ENCODE results near the gene HELZ2.

HELZ2 gene

DNA sequence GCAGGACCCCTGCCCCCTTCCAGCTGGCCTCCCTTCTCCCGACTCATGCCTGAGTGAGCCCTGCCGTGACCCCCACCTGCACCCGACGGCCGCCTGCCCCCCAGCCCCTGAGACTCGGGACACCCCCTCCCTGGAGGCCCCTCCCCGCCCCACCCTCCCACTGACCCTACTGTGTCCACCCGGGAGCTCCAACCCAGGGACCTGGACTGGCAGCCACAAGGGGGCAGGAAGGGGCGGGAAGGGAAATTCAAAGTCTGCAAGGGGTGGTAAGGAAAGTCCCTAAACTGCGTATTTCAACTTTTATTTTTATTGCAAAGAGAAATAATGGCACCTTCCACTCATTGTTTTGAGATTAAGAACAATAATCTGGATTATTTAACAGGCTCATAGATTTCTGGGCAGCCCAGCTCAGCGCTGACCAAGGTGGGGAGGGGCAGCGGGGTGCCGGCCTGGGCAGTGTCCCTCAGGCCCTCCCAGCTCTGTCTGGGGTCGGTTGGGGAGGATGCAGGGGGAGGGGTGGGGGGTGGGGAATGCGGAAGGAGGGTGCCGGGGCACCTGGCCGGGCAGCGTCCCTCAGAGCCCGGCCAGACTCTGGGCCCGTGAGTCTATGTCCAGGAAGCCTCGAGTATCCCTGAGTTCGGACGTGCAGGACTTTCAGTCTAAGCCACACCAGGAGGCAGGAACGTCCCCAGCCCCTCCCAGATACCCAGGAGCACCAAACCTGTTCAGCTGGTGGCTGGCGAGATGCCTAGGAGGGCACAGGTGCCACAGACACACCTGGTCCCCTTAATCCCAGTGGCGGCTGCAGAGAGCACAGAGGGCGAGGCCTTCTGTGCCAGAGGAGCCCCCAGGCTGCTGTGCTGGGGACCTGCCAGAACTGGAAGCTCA lies 35.6 kb downstream of the HELZ2 start:
- H3K27ac Mint-ChIP-seq = no peak overlapping the region
- no peaks in the 10 kb centered on the region for H3K9me3 Mint-ChIP-seq
- H3K4me1 Mint-ChIP-seq = peaks cover 10% of the 10 kb centered on the region
- H3K36me3 Mint-ChIP-seq (ENCODE audit: low read depth) = no peaks in the 10 kb centered on the region
- peak overlapping the region; percentile 24 for H3K4me3 Mint-ChIP-seq
- DNase-seq = no peak
- H3K27me3 Mint-ChIP-seq = no peaks in the 10 kb centered on the region
- ATAC-seq = no peak

DNA sequence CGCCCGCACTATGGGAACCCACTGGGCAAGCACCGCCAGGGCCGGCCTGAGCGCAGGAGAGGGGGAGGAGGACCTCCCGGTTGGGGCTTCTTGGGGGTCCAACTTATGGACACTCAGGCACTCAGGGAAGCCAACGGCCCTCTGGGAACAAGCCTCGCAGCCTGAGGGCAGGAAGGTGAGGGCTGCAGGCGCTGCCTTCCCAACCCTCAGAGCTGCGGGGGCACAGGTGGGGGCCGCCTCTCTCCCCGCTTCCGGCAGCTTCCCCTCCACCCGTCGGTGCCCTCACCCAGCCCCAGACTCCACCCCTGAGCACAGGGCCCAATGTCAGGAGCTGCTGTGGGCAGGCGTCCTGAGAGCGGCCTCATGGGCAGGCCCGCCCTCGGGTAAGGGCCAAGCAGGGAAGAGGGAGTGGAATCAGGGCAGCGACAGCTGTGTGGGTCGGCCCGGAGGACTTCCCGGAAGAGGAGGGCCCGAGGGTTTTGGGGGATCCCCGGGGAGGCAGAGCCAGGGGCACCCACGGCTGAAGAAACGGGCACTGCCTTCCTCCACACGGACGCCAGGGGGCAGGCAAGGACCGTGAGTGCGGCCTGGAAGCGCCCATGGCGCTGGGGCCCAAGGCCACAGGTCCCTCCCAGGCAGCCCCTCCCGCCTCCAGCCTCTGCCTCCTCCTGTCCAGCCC lies 36.4 kb downstream of the HELZ2 start:
- no peaks in the 10 kb centered on the region for H3K9me3 Mint-ChIP-seq
- no peaks in the 10 kb centered on the region for H3K27me3 Mint-ChIP-seq
- H3K4me1 Mint-ChIP-seq = peaks cover 10% of the 10 kb centered on the region
- ATAC-seq (peak; percentile 97), DNase-seq (peak; percentile 95)
- no peaks in the 10 kb centered on the region for H3K36me3 Mint-ChIP-seq (ENCODE audit: low read depth)
- H3K4me3 Mint-ChIP-seq = peak overlapping the region; percentile 67
- peak overlapping the region; percentile 62 for H3K27ac Mint-ChIP-seq

- DNase-seq = no peak
- no peaks in the 10 kb centered on the region for H3K9me3 Mint-ChIP-seq
- H3K27me3 Mint-ChIP-seq = no peaks in the 10 kb centered on the region
- peaks cover 10% of the 10 kb centered on the region for H3K4me1 Mint-ChIP-seq
- H3K36me3 Mint-ChIP-seq (ENCODE audit: low read depth) = no peaks in the 10 kb centered on the region
- no peak for ATAC-seq
- H3K4me3 Mint-ChIP-seq = peak within 1 kb of the TSS; percentile 67
- H3K27ac Mint-ChIP-seq = peak within 1 kb of the TSS; percentile 62
Measured at GRCh38 chr20:63536997-63537524, 37.0 kb downstream of the HELZ2 start, which contains the start of gene PTK6. Gene PTK6 (minus strand): TSS chr20:63537376. CDS start chr20:63537314, 62 bp downstream.

DNA sequence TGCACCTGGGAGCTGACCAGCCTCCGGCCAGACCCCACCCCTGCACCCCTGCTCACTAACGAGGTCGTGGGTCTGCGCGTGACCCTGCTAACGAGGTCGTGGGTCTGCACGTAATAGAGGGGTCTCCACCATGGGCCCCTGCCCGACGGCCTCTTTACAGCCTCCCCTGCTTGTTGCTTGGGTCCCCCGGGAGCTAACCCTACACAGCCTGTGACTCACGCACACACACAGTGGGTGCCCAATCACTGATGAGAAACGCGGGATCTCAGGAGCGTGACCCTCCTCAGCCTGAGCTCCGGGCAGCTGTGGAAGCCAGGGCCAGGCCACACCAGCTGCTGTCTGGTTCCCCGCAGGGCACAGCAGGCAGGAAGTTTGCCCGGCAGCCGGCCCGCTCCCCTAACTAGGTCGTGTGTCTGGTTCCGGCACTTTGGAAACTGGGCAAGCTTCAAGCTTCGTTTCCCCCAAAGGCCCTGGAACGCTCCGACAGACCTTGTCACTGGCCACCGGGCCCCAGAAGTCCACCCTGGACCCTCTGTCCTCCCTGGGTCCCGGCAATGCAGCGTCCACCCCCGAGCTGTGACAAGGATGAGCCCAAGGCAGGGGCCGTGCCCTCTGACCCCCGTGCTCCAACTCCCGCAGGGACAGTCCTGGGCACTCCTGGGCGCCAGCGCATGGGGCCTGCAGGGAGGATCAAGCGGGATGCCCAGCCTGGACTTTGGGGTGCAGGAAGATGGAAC lies 37.6 kb downstream of the HELZ2 start:
- Mint-ChIP-seq H3K27me3 (no peaks in the 10 kb centered on the region), H3K27ac (no peak overlapping the region), H3K4me1 (peaks cover 10% of the 10 kb centered on the region), H3K9me3 (no peaks in the 10 kb centered on the region), H3K4me3 (no peak overlapping the region), H3K36me3 (ENCODE audit: low read depth) (no peaks in the 10 kb centered on the region)
- DNase-seq (no peak), ATAC-seq (no peak)

GRCh38 chr20:63534831-63535651 lies 39.0 kb downstream of the HELZ2 start:
- ATAC-seq = no peak
- DNase-seq = no peak
- no peaks in the 10 kb centered on the region for H3K9me3 Mint-ChIP-seq
- H3K27ac Mint-ChIP-seq = no peak overlapping the region
- no peaks in the 10 kb centered on the region for H3K27me3 Mint-ChIP-seq
- no peaks in the 10 kb centered on the region for H3K36me3 Mint-ChIP-seq (ENCODE audit: low read depth)
- H3K4me1 Mint-ChIP-seq = peaks cover 8% of the 10 kb centered on the region
- no peak overlapping the region for H3K4me3 Mint-ChIP-seq

DNA sequence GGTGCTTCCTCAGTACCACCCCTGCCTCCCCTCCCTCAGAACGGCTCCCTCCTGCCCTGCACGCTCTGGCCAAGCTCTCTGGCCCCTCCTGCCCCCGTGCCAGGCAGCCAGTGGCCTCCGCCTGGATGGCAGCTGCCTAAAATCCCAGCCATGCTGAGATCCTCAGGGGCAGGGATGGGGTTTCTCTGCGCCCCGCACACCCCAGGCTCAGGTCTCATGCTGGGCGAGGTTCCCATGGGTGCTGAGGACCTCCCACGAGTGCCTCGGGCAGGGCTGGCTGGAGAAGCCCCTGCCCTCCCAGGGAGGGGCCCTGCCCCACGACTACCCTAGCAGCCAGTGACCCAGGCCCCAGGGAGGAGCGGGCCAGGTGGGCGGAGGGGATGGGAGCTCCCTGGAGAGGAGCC lies 39.6 kb downstream of the HELZ2 start:
- ATAC-seq (no peak), DNase-seq (no peak)
- Mint-ChIP-seq H3K27me3 (no peaks in the 10 kb centered on the region), H3K9me3 (no peaks in the 10 kb centered on the region), H3K36me3 (ENCODE audit: low read depth) (no peaks in the 10 kb centered on the region), H3K4me3 (no peak overlapping the region), H3K27ac (no peak overlapping the region), H3K4me1 (peaks cover 7% of the 10 kb centered on the region)

GRCh38 chr20:63533871-63534393 lies 40.1 kb downstream of the HELZ2 start:
- Mint-ChIP-seq H3K27me3 (no peaks in the 10 kb centered on the region), H3K9me3 (no peaks in the 10 kb centered on the region), H3K4me3 (no peak overlapping the region), H3K36me3 (ENCODE audit: low read depth) (no peaks in the 10 kb centered on the region), H3K4me1 (peaks cover 7% of the 10 kb centered on the region), H3K27ac (no peak overlapping the region)
- no peak for DNase-seq
- no peak for ATAC-seq

GRCh38 chr20:63533388-63533787 lies 40.7 kb downstream of the HELZ2 start:
- H3K4me1 Mint-ChIP-seq = peaks cover 7% of the 10 kb centered on the region

GRCh38 chr20:63532449-63532971 lies 41.5 kb downstream of the HELZ2 start:
- Mint-ChIP-seq H3K36me3 (ENCODE audit: low read depth) (no peaks in the 10 kb centered on the region), H3K27ac (no peak overlapping the region)
- ATAC-seq = no peak

More at GRCh38 chr20:63533388-63533787, 40.7 kb downstream of the HELZ2 start:
- Mint-ChIP-seq H3K4me3 (no peak overlapping the region), H3K27me3 (no peaks in the 10 kb centered on the region), H3K27ac (no peak overlapping the region), H3K9me3 (no peaks in the 10 kb centered on the region), H3K36me3 (ENCODE audit: low read depth) (no peaks in the 10 kb centered on the region)
- DNase-seq (no peak), ATAC-seq (no peak)

GRCh38 chr20:63531686-63532448 lies 42.2 kb downstream of the HELZ2 start:
- no peaks in the 10 kb centered on the region for H3K9me3 Mint-ChIP-seq
- ATAC-seq = no peak

More at GRCh38 chr20:63532449-63532971, 41.5 kb downstream of the HELZ2 start:
- Mint-ChIP-seq H3K4me3 (no peak overlapping the region), H3K9me3 (no peaks in the 10 kb centered on the region), H3K4me1 (peaks cover 7% of the 10 kb centered on the region), H3K27me3 (no peaks in the 10 kb centered on the region)
- DNase-seq = no peak

DNA sequence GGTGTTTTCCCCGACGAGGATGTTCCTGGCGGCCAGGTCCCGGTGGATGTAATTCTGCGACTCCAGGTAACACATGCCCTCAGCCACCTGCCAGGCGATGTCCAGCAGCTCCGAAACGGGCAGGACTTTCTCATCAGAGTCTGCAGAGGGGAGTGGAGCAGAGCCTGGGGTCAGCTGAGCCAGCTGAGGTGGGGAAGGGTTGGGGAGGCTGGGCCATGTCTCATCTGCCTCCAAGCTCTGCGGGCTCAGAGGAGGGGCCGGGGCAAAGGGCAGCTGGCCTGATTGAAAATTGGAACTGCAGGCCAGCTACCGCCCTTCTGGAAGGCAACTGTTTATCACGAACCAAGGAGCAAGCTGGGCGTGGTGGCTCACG lies 43.3 kb downstream of the HELZ2 start:
- no peak for ATAC-seq
- DNase-seq = no peak
- no peaks in the 10 kb centered on the region for H3K27me3 Mint-ChIP-seq
- no peaks in the 10 kb centered on the region for H3K9me3 Mint-ChIP-seq
- H3K4me3 Mint-ChIP-seq = no peak overlapping the region
- no peaks in the 10 kb centered on the region for H3K36me3 Mint-ChIP-seq (ENCODE audit: low read depth)
- no peak overlapping the region for H3K27ac Mint-ChIP-seq
- peaks cover 3% of the 10 kb centered on the region for H3K4me1 Mint-ChIP-seq

More at GRCh38 chr20:63531686-63532448, 42.2 kb downstream of the HELZ2 start:
- no peak for DNase-seq
- H3K4me1 Mint-ChIP-seq = peaks cover 4% of the 10 kb centered on the region
- H3K27me3 Mint-ChIP-seq = no peaks in the 10 kb centered on the region
- no peak overlapping the region for H3K4me3 Mint-ChIP-seq
- no peaks in the 10 kb centered on the region for H3K36me3 Mint-ChIP-seq (ENCODE audit: low read depth)
- no peak overlapping the region for H3K27ac Mint-ChIP-seq

GRCh38 chr20:63529861-63530787 lies 43.9 kb downstream of the HELZ2 start:
- ATAC-seq = no peak
- H3K27me3 Mint-ChIP-seq = no peaks in the 10 kb centered on the region
- H3K27ac Mint-ChIP-seq = no peak overlapping the region
- H3K36me3 Mint-ChIP-seq (ENCODE audit: low read depth) = no peaks in the 10 kb centered on the region
- no peak for DNase-seq
- no peak overlapping the region for H3K4me3 Mint-ChIP-seq
- H3K4me1 Mint-ChIP-seq = peaks cover 3% of the 10 kb centered on the region
- H3K9me3 Mint-ChIP-seq = no peaks in the 10 kb centered on the region

Measured in activated naive CD8-positive, alpha-beta T cell treated with anti-CD3 and anti-CD28 coated beads, Interleukin-2, amount 50 U/mL, for 24 hours (primary cell).